DOHH2 (cell line): Measurements from ENCODE around the gene CD63.
A peak's percentile ranks its signal among the peaks of the same experiment; 100 is the strongest.

Experiments
- H3F3A ChIP-seq: fragments of 200-600 bp; sonication (generic), shearing (Covaris generic); 2 replicates; pipeline ENCODE4 v1.6.0; 2016; ENCODE audit warnings: antibody characterized with exemption, mild to moderate bottlenecking; ENCODE audit not compliant: control insufficient read depth, insufficient read depth
- H3K27ac ChIP-seq: fragments of 200-600 bp; sonication (generic); 2 replicates; pipeline ENCODE4 v1.5.1; 2014; ENCODE audit warnings: low read depth, mild to moderate bottlenecking, low read length, moderate library complexity
- H3K27me3 ChIP-seq: fragments of 200-600 bp; sonication (generic); 2 replicates; pipeline ENCODE4 v1.6.1; 2014; ENCODE audit warnings: mild to moderate bottlenecking, low read length, mixed read lengths; ENCODE audit not compliant: control insufficient read depth
- H3K36me3 ChIP-seq: fragments of 200-600 bp; sonication (generic); 2 replicates; pipeline ENCODE4 v1.6.1; 2014; ENCODE audit warnings: mild to moderate bottlenecking, low read length, moderate library complexity, mixed read lengths; ENCODE audit not compliant: control insufficient read depth
- H3K4me1 ChIP-seq: fragments of 200-600 bp; sonication (generic); 2 replicates; pipeline ENCODE4 v1.6.1; 2014; ENCODE audit warnings: mild to moderate bottlenecking, low read length, mixed read lengths; ENCODE audit not compliant: control insufficient read depth
- H3K4me2 ChIP-seq: fragments of 200-600 bp; sonication (generic); 2 replicates; pipeline ENCODE4 v1.6.0; 2014; ENCODE audit warnings: mild to moderate bottlenecking, low read length, moderate library complexity
- H3K4me3 ChIP-seq: fragments of 200-600 bp; sonication (generic); 2 replicates; pipeline ENCODE4 v1.5.1; 2014; ENCODE audit warnings: mild to moderate bottlenecking, low read length, mixed read lengths
- H3K79me2 ChIP-seq: fragments of 200-600 bp; sonication (generic); 2 replicates; pipeline ENCODE4 v1.6.1; 2014; ENCODE audit warnings: mild to moderate bottlenecking, low read length, mixed read lengths; ENCODE audit not compliant: control insufficient read depth
- H3K9me2 ChIP-seq: fragments of 200-600 bp; sonication (generic); replicated peaks from 2 replicates; pipeline ENCODE4 v1.6.1; 2014; ENCODE audit warnings: mild to moderate bottlenecking, low read length, mixed read lengths; ENCODE audit not compliant: control insufficient read depth
- H3K9me3 ChIP-seq: fragments of 200-600 bp; sonication (generic); 2 replicates; pipeline ENCODE4 v1.6.1; 2014; ENCODE audit warnings: antibody characterized with exemption, low read length, mixed read lengths; ENCODE audit not compliant: control insufficient read depth, insufficient read depth
- H4K20me1 ChIP-seq: fragments of 200-600 bp; sonication (generic); 2 replicates; pipeline ENCODE4 v1.6.0; 2014; ENCODE audit warnings: low read depth, mild to moderate bottlenecking, antibody characterized with exemption, low read length, moderate library complexity; ENCODE audit not compliant: control insufficient read depth, insufficient read depth
- EZH2phosphoT487 ChIP-seq: fragments of 200-600 bp; sonication (generic); IDR thresholded peaks from 2 replicates; pipeline ENCODE4 v1.6.1; 2017; ENCODE audit warnings: borderline replicate concordance, mild to moderate bottlenecking, antibody characterized with exemption, low read length, moderate library complexity, mixed read lengths
- TF ChIP-seq, protein P1 (sequence below): fragments of 200-600 bp; sonication (generic); IDR thresholded peaks from one replicate; pipeline ENCODE4 v1.5.1; 2014; ENCODE audit warnings: antibody characterized with exemption, mild to moderate bottlenecking, low read depth, low read length; ENCODE audit not compliant: poor library complexity, severe bottlenecking

Gene CD63

DNA sequence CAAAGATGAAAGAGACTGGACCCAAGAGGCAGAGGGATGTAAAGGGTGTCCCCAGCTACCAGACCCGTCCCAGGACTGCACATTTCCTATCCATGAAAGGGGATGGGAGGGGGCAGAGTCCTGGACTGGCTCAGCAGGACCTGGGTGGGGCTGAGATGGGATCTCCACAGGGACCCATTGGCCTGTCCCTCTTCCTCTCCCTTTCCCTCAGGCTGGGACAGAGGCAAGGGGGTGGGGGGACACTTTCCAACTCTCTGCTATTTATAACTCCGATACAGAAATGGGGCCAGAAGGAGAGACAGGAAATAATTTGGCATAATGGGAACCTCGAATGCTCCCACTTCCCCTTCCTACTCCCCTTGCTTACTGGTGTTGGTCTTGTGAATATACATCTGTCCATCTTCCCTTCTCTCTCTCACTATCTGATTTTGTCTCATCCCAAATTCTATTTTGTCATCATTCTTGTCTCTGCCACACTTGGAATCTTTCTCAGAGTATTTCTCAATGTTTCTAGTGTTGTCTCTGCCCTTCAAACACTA, 20.0 kb downstream of the CD63 start:
- TF ChIP-seq, protein P1, sequence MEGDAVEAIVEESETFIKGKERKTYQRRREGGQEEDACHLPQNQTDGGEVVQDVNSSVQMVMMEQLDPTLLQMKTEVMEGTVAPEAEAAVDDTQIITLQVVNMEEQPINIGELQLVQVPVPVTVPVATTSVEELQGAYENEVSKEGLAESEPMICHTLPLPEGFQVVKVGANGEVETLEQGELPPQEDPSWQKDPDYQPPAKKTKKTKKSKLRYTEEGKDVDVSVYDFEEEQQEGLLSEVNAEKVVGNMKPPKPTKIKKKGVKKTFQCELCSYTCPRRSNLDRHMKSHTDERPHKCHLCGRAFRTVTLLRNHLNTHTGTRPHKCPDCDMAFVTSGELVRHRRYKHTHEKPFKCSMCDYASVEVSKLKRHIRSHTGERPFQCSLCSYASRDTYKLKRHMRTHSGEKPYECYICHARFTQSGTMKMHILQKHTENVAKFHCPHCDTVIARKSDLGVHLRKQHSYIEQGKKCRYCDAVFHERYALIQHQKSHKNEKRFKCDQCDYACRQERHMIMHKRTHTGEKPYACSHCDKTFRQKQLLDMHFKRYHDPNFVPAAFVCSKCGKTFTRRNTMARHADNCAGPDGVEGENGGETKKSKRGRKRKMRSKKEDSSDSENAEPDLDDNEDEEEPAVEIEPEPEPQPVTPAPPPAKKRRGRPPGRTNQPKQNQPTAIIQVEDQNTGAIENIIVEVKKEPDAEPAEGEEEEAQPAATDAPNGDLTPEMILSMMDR, result no peak
- no peak for TF ChIP-seq EZH2phosphoT487
- H4K20me1 ChIP-seq, result no peaks in the 10 kb centered on the region
- H3K9me3 ChIP-seq, result no peaks in the 10 kb centered on the region
- H3F3A ChIP-seq, result no peaks in the 10 kb centered on the region
- peak overlapping the region; percentile 69 for H3K4me2 ChIP-seq
- H3K27me3 ChIP-seq, result peaks cover 46% of the 10 kb centered on the region
- peak overlapping the region; percentile 67; the same call in 1 of the 2 replicates for H3K4me3 ChIP-seq
- H3K79me2 ChIP-seq, result no peaks in the 10 kb centered on the region
- peaks cover 35% of the 10 kb centered on the region for H3K4me1 ChIP-seq
- H3K9me2 ChIP-seq, result no peaks in the 10 kb centered on the region
- H3K27ac ChIP-seq, result no peak overlapping the region
- H3K36me3 ChIP-seq, result no peaks in the 10 kb centered on the region

DNA sequence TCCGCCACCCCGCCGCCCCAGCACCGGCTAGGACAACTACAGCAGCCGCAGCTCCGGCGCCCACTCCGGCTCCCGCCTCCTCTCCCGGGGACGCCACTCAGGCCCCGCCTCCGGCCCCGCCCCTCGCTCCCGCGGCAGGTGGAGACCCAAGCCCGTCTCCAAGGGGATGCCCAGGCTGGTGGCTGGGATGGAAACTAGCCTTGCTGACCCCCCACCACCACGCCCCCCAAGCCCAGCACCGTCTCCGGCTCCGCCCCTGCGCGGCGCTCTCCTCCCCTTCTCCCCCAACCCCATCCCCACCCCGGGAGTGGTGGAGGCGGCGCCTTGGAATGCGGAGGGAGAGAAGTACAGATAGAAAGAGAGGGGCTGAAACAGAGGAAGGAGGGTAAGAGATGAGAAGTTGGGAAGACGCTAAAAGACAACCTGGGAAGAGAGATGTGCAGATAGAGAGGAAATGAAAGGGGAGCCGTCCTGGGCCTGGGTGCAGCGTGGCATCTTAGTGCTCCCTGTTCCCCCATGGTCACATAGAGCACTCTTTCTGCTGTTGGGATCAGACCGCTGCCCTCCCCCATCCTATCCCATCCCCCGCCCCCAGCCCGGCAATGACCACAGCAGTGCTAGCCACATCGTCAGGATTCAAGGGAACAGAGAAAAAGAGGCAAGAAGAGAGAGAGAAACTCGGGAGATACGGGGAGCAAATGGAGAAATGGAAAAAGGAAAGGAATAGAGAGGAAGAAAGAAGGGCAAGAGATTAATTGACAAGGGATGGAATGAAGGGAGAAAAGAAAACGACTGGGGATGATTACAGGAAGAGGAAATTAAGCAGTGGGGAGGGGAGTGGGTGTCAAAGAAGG, 20.7 kb downstream of the CD63 start, which contains the start of gene ITGA7:
Gene ITGA7 (minus strand): TSS at position 64 of the 854 bp plus-strand sequence. CDS start 222 bp downstream, outside the sequence.
- Histone ChIP-seq H3K4me3 (peak within 1 kb of the TSS; percentile 67), H3K4me1 (peaks cover 35% of the 10 kb centered on the region), H3K27ac (no peak within 1 kb of the TSS), H3K9me2 (no peaks in the 10 kb centered on the region), H3K27me3 (peaks cover 46% of the 10 kb centered on the region), H3K36me3 (no peaks in the 10 kb centered on the region), H3K79me2 (no peaks in the 10 kb centered on the region), H3F3A (no peaks in the 10 kb centered on the region), H4K20me1 (no peaks in the 10 kb centered on the region), H3K9me3 (no peaks in the 10 kb centered on the region), H3K4me2 (peak within 1 kb of the TSS; percentile 69)
- TF ChIP-seq EZH2phosphoT487, result no peak
- TF ChIP-seq, protein P1, result no peak

DNA sequence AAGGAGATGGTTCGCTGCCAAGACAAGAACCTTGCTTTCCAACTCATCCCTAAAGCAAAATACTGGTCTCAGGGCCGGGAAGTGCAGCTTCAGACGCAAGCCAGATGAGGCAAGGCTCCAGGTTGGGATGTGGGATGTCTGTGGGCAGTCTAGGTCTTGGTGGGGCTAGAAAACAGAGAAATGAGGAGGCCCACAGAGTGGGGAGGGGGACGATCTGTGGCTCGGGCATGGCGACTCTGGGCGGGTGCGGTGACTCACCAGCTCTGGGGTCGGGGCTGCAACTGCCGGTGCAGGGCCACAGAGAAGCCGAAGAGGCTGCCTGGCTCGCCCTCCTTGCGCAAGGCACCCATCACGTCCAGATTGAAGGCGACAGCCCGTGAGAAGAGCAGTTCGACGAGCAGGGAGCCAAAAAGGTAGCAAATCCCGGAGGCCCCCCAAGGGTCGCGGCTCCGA, 21.6 kb downstream of the CD63 start:
- Histone ChIP-seq H4K20me1 (no peaks in the 10 kb centered on the region), H3K9me2 (no peaks in the 10 kb centered on the region), H3K79me2 (no peaks in the 10 kb centered on the region), H3K4me2 (peak overlapping the region; percentile 18; the same call in 1 of the 2 replicates), H3F3A (no peaks in the 10 kb centered on the region), H3K4me1 (peaks cover 35% of the 10 kb centered on the region), H3K9me3 (no peaks in the 10 kb centered on the region), H3K36me3 (no peaks in the 10 kb centered on the region), H3K4me3 (no peak overlapping the region), H3K27me3 (peaks cover 41% of the 10 kb centered on the region), H3K27ac (no peak overlapping the region)
- TF ChIP-seq, protein P1, result no peak
- TF ChIP-seq EZH2phosphoT487, result no peak
